ENCODE measurements around the gene GRIN3A.

GRIN3A gene

DNA sequence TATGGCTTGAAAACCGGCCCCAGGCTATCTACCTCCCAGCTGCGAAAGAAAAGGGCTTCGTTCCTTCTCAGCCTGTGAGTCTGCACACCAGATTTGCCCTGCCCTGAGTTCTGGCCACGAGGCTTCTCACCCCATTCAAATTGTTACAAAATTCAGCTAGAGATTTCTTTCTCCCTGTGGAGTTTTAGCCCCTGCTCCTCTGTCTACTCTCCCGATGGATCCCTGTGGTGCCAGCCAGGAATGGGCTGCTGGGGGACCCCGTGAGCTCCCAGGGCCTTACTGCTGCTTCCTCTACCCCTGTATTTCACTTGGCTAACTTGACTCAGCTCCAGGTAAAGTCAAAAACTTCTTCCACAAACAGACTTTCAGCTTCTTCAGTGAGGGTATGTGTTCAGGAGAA lies 214.1 kb downstream of the GRIN3A start:
- no peak overlapping the region for H2BK120ac ChIP-seq (ENCODE audit: low read depth, low read length)
- H3K14ac ChIP-seq (ENCODE audit: low read length in 2 of 2): no peak overlapping the region
- peaks cover 0 to 3% of the 10 kb centered on the region in 2 experiments for H3K27me3 ChIP-seq (ENCODE audit: control insufficient read depth in 1 of 2, insufficient read depth in 1 of 2, low read length in 2 of 2)
- no peaks in the 10 kb centered on the region for H3K36me3 ChIP-seq (ENCODE audit: control insufficient read depth in 1 of 2, insufficient read depth in 2 of 2, low read depth in 1 of 2, low read length in 2 of 2)
- no peak overlapping the region for H3K4me2 ChIP-seq (ENCODE audit: low read length, poor library complexity, severe bottlenecking)
- no peaks in the 10 kb centered on the region for H3K9me3 ChIP-seq (ENCODE audit: control insufficient read depth, low read length)
- no peak overlapping the region for H2AK5ac ChIP-seq (ENCODE audit: low read length, severe bottlenecking)
- H3K79me1 ChIP-seq (replicated peaks; ENCODE audit: low read length, poor library complexity, severe bottlenecking): no peaks in the 10 kb centered on the region
- no peak overlapping the region for H3K4ac ChIP-seq (ENCODE audit: low read depth in 1 of 2, low read length in 2 of 2)
- no peak overlapping the region for H2AFZ ChIP-seq (ENCODE audit: low read depth, low read length)
- no peak overlapping the region for H3K18ac ChIP-seq (ENCODE audit: low read depth in 1 of 2, low read length in 2 of 2)
- H3K4me3 ChIP-seq (ENCODE audit: insufficient read depth in 1 of 2, low read depth in 1 of 2, low read length in 2 of 2): no peak overlapping the region
- 90% methylated on average over 5 of the region's 6 CpGs for WGBS
- H2BK15ac ChIP-seq (ENCODE audit: low read depth, poor library complexity, severe bottlenecking): no peak overlapping the region
- no peak overlapping the region for H3K23ac ChIP-seq (ENCODE audit: low read length in 2 of 2)
- no peak overlapping the region for H4K91ac ChIP-seq (ENCODE audit: low read length)
- H4K8ac ChIP-seq (ENCODE audit: low read length): no peak overlapping the region
- DNase-seq: no peak
- H3K9ac ChIP-seq (ENCODE audit: low read length): no peak overlapping the region
- no peak overlapping the region for H2BK12ac ChIP-seq (ENCODE audit: low read length in 2 of 2)
- H2BK5ac ChIP-seq (ENCODE audit: low read depth, low read length, poor library complexity, severe bottlenecking): no peak overlapping the region
- no peak overlapping the region for H3K27ac ChIP-seq (ENCODE audit: low read length, poor library complexity, severe bottlenecking)
- no peaks in the 10 kb centered on the region for H3K4me1 ChIP-seq (ENCODE audit: control insufficient read depth, insufficient read depth, low read depth, low read length)
